Measurements from ENCODE around the gene VPS37C.
A peak's percentile ranks its signal among the peaks of the same experiment; 100 is the strongest.

Gene VPS37C

DNA sequence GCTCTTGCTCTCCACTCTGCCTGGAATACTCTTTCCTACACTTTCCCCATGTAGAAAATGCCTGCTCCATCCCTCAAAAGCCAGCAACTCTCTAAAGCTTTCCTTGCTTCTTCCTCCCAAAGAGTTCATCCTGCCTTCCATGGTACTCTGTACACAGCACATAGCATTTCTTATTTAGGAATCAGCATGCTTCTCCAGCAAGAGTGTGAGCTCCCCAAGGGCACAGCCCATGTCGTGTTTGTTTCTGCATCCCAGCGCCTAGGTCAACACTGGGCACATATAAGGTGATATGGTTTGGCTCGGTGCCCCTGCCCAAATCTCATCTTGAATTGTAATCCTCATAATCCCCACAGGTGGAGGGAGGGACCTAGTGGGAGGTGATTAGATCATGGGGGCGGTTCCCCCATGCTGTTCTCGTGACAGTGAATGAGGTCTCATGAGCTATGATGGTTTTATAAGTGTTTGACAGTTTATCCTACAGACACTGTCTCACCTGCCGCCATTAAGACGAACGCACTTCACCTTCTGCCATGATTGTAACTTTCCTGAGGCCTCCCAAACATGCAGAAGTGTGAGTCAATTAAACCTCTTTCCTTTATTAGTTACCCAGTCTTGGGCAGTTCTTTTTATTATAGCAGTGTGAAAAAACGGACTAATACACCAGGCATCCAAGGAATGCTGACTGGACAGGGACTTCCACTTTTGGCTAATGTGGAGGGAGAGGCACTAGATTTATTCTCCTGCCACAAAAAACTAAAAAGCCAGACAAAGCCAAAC is 8.2 kb downstream of the VPS37C start:
- DNase-seq, result no peak

DNA sequence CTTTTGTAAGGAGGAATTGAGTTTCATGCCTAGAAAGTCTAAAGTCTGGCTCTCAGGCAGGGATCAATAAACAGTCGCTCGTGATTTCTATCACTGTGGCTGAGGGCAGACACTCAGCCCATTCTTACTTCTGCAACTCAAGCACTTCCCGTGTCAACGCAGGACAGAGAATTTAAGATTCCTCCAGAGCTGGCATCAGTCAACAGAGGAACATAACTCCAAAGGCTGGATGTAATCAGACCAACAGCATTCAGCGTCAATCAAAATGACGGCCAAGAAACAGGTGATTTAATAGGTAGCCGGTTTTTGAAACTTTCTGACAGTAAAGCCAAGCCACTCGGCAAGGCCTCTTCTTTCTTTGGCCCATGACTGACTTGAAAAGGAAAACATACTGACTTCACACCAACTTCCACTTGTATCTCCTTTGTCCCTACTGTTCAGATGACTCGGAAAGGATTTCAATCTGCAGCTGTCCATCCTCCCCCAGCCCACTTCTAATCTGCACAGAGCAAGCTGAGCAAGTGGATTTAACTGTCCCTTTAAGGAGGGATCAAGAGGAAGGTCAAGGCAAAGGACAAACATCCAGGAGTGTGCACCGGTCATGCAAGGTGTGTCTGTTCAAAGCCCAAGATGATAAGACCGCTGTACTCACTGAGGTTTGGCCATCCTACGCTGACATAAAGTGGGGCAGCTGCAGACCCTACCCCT is 9.5 kb downstream of the VPS37C start:
- DNase-seq, result peak in 1 of 4 experiments; percentile 28

DNA sequence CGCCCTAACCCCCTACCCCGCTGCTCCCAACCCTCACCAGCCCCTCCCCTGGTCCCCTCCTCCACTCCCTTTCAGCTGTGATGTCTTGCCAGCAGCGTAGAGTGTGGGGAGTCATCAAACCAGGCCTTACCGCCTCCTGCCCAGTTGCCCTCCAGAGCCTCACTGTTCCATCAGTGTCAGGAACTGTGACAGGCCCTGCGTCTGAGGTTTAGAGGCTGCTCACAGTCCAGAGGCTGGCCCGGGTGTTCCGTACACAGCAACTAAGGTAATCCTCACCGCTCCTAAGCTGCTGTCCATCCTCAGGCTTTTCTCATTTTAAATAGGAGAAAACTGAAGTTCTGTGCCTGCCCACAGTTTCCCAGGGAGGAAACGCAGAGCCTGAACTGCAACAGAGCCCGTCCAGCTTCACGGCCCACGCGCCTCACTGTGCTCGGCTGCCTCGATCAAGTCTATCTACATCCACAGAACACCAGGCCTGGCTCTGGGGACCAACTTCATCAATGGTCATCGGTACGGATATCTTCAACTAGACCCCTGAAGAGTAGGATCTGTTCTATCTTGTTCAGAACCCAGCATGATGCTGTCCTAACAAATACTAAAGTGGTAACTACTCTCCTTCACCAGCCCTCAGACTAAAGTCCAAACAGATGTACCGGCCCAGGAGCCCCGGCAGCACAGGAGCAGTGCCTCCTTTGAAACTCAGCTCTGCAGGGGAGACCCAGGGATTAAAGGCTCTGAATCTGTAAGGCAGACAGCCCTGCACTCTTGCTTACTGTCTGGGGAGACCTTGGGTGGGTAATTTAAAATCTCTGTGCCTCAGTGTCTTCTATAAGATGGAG is 10.3 kb downstream of the VPS37C start:
- no peak for DNase-seq

DNA sequence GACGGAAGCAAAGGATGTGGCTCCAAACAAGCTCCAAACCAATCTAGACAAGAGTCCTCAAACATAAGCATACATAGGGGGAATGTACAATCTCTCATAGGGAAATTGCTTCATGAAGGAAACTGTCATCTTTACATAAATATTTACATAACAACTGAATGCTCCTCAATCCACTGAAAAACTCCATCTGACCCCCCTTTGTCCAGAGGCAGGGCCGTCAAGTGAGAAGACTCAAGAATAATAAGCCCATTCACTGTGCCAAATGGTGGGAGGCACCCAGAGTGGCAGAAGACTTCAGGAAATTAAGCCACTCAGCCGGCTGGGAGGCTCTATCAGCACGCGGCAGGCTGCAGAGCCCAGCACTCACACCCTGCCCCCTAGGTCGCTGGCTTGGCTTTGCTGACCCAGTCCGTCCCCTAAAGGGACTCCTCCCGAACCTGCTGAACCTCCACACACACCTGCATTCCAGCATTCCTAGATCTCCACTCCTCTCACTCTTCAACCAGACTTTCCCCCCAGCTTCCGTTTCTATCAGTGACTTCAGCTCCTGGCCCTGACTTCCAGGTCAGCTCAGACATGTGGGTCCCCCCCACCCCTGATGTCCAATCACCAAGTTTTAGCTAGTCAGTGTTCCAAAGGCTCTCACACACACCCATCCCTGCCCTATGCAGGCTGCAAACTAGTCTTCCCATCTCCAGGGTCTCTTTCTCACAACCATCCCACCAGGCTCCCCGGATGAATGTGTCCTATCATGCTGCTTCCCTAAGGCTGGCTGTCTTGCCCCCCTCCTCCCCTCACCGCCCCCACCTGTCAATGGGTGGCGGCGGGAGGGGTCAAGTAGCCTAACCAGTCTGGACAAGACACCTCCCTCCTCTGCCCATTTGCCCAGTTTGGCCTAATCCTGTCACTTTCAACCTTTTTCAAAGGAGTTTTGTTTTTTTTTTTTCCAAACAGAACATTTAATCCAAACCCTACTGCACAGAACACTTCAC is 11.3 kb downstream of the VPS37C start:
- DNase-seq, result peak in 1 of 4 experiments; percentile 33

DNA sequence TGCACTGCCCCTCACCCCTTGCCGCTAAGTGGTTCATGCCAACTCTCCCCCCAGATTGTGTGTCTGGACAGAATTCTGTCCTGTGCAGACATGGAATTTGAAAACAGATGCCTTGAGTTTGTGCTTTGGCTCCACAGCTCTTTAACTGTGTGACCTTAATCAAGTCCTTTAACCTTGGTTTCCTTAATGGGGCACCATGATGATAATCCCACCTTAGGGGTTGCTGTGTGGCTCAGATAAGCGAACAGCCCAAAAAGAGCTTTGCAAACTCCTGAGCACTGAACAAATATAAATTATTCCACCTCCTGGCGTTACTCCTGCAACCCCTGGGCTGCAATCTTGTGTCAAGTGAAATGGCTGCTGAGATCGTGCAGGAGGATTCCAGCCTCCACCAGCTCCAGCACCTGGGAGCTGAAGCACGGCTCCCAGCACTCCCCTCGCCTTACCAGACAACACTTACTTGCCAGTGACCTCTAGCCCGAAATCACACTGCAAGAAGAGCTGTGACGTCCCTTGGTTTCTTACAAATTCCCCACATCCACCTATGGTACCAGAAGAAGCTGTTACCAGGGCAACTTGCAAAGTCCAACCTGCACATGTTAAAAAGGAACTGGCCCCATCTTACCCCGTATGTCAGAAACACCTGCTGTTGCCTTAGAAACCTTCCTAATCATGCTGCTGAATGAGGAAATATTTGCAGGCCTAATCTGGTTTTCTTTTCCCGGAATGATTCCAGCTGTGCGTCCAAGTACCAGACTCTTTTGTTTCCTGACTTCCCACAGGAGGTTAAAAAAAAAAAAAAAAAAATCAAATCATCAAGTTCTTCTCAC is 13.2 kb downstream of the VPS37C start:
- DNase-seq, result no peak

DNA sequence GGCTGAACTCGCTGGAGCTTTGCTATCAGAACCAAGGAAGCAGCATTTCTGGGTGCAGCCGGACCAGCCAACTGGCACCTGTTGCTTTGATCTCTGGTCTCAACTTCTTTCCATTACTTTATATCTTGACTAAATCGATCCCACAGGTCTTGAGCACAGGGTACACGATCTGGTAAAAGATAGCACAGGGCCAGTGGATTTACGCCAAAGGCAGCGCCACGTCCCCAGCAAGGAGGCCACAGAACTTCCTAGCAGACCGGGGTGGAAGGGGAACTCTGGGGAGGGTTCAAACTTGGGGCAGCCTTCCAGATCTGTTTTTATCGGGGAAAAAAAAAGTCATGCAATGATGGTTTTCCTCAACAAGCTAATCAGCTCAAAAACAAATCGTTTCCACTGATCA is 14.0 kb downstream of the VPS37C start:
- peak in 2 of 4 experiments; percentile 30 to 39 for DNase-seq

DNA sequence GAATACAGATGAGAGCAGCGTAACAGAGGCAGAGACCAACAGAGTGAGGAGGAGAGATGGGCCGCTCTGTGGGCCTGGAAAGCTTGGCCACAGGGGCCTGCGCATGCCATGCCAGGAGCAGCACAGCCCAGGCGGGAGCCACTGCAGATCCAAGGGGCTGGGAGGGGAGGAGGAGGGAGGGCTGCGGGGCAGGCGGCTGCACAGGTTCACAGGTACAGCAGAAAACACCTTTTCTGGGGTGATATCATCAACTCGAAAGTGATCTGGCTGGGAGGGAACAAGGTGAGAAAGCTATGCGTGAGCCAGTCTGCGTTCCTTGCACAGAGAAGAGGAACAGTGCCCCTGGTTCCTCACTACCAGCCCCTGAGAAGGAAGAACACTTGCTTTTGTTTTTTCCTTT is 14.8 kb downstream of the VPS37C start:
- DNase-seq, result peak in 3 of 4 experiments; percentile 33 to 46 (median 43)

DNA sequence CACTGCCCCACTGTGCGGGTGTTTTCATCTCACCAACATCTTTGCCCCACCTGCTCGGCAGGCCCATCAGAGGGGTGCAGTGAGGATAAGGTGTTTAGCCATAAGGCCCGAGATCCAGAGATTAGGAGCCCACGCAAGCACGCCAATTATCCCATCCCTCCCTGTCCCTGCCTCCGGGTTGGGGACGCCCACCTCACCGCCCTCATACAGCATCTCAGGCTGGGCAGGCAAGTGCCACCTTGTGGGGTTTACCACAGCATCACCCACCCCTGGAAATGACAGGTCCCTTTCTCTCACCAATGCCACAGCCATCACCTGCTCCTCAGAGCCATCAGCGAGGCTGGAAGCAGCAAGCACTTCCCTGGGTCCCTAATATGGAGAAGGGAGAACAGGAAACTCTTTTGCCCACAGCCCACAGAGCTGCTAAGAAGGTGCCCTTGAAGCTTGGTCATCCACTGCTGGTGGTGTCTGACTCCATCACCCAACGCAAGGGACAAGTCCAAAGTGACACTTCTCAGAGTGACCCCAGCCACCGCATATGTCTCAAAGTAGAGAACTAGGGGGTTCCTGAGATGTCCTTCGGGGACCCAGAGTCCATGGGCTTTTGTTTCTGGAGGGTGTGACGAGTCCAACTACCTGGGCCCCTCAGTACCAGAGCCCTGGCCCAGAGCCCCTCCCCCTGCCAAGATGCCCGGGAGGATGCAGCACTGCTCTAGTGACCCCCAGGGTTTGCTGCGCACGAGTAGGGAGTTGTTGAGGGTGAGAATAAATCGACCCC is 15.8 kb downstream of the VPS37C start:
- DNase-seq, result no peak

DNA sequence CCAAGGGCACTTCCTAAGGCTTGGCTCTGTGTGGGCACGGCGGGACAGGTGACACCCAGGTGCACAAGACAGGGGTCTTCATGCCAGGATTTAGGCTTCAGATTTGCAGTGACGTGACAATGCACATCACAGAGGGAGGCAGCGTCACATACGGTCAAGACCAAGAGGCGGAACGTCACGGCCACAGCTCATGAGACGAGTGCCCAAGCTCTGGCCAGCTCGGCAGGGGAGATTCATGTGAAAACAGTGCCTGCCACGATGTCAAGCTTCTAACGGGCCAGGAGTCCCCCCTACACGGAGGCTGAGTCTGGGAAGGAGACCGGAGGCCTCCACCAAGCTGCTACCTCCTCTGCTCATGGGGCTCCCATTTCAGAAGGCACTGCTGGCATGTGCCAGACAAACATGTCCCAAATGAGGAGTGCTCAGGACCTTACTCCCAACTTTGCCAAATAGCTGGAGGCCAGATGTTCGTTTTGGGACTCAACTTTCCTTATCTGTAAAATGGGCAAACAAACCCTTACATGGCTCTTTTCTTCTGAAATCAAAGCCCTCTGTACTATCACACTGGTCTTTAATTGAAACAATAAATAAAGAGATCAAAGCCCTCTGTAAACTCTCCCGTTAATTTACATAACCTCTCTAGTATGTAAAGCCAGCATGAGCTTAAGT is 16.6 kb downstream of the VPS37C start:
- DNase-seq, result no peak

DNA sequence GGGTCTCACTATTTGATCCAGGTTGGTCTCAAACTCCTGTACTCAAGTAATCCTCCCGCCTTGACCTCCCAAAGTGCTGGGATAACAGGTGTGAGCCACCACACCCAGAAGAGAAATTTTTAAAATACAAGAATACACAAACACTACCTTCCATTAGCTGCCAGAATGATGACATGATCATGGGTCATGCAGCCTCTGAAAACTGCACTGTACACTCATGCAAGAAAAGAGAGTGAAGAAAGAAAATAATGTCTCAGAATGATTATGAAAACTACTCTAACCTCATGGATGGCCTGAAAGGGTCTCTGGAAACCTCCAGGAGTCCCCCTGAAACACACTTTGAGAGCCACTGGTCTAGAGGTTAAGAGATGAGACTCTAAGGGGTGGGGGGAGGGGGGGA is 18.8 kb downstream of the VPS37C start:
- no peak for DNase-seq

DNA sequence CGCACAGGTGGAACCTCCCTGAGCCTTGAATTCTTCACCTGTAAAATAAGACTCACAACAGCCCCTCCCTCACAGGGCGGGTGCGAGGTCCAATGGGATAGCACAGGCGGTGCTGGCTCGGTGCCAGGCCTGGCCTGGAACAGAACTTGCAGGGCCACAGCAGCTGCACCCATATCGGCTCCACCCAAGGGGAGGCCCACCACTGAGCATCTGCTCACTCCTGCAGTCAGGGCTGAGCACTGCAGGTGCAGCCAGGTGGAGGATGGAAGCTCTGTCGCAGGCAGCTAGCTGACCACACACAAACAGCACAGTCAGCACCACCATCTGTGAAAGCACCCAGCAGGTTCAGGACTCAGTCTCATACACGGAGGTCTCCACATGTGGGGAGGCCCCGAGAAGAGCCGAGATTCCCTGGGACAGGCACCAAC is 19.6 kb downstream of the VPS37C start:
- no peak for DNase-seq

DNA sequence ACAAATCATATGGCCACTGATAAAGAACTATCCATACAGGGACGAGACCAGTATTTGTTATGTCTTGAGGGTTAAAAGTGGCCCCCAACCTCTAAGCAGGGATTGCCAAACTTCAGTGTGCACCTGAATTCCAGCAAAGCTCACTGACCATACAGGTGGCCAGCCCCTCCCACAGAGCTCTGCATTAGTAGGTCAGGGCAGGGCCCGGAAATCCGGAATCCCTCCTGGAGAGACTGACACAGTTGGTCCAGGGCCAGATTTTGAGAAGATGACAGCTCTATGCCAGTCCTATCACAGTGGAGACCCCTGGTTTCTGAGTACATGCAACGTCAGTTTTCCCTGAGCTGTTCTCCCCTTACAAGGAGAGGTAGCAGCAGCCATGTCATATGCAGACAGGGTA is 20.8 kb downstream of the VPS37C start:
- no peak for DNase-seq

DNA sequence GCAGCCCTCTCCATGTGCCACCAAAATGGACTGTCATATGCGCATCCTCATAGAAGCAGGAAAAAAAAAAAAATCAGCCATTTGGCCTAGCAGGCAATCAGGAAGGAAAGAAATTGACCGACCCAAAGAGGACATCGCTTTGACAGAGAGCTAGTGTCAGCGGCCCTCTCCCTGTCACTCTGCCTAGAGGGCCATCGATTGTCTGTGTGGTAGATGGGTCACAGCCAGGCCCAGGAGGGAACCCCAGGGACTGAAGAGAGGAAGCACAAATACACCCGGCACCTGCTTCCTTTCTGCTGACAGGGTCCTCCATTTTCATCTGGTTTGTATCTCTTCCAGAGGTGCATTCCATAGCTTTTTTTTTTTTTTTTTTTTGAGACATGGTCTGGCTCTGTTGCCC is 21.8 kb downstream of the VPS37C start:
- DNase-seq, result no peak

DNA sequence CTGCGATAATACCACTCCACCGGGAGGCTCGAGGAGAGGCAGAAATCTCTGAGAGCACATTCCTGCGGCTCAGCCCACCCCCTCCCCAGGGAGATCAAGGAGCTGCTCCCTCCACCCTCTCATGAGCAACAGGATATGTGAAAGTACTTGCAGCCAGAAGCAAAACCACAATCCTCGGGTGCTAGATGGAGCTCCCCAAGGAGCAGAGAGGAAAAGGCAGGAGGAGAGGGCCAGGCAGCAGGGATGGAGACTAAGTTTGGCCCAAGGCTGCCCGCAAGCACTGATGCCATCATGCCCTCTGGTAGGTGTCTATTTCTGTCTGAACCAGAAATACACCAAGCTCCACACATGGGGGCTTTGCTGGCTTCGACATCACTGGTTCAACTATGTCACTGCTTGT is 22.3 kb downstream of the VPS37C start:
- no peak for DNase-seq

DNA sequence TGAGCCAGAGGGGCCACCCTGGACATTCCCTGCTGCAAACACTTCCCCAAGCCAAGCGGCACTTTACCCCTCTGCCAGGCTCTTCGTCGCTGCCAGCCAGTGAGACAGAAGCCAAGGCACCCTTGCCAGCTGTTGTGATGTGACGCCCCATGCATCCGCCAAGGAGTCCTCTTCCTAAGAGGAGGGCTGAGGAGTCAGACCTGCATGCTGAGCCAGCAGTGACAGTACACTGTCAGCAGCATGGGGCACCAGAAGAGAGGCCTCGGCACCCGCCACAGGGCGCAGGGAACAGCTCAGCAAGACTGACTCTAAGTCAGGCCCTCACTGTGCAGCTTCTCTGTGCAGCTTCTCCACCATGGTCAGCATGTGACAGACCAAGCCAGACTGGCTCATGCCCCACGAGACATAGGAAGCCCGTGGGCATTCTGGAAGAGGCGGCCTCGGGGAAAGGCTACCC is 26.4 kb downstream of the VPS37C start:
- DNase-seq, result peak in 3 of 4 experiments; percentile 25 to 60 (median 58)

DNA sequence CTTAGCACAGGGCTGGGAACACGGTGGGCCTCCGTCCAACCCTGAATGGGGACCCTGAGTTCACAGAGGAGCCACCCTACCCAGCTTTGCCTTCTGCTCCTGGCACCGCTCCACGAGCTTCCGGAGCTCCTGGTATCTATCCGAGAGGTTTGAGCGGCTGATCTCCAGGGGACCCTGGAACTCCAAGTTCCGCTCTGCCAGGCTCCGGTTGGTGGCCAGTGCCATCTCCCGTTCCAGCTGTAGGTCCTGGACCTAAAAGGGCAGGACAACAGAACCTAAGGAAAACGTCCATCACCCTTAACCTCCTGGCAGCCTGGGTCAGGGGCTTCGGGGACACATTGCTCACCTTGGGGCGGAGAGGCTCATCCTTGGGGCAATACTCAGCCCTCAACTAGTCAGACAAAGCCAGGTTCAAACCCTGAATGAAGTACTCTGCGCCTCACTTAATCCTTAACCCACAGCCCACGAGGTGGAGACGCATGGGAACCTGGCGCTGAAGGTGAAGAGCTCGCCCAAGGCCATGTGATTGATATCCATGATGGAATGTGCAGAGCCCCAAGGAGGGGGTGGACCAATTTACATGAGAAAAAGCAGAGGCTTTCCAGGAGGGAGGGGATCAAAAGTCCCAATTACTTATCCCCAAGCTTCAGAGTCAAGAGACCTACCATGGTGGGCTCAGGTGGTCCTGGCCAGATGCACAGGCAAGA is 27.1 kb downstream of the VPS37C start:
- no peak for DNase-seq

DNA sequence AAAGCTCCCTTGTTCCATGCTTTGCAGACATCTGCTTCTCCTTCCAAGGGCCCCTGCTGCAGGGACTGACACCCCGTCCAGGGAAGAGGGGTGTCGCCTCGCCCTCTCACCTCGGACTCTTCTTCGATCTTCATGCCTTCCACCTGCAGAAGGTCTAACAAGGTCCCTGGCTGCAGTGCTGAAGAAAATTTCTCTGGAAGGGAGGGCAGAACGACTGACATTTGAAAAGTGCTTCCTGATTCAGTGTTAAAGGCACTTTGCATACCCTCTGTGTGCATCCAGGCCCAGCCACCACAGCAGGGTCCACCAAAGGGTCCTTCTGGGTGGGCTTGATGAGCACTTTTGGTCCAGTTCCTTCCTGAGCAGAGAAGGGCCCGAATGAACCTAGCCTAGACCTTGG is 28.1 kb downstream of the VPS37C start:
- DNase-seq, result no peak

DNA sequence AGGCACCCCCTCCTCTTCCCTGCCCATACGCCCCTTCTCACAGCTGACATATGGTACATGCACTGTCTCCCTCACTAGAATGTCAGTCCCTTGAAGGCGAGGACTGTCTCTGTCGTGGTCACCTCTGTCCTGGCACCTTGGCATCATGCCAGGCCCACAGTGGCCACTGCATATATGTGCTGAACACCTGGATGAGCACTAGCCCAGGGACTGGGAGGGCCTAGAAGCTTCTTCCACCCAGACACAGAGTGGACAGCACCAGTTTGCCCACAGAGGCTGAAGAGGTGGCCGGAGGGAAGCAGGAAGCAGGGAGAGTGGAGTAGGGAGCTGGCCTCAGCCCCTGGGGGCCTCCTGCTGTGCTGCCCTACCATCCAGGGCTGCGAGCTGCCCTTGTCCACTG is 28.6 kb downstream of the VPS37C start:
- no peak for DNase-seq
